Measurements from ENCODE around the gene FSIP1.

Gene FSIP1

GRCh38 chr15:39628546-39629257 is 153.9 kb downstream of the FSIP1 start:
- TF ChIP-seq, protein P1, sequence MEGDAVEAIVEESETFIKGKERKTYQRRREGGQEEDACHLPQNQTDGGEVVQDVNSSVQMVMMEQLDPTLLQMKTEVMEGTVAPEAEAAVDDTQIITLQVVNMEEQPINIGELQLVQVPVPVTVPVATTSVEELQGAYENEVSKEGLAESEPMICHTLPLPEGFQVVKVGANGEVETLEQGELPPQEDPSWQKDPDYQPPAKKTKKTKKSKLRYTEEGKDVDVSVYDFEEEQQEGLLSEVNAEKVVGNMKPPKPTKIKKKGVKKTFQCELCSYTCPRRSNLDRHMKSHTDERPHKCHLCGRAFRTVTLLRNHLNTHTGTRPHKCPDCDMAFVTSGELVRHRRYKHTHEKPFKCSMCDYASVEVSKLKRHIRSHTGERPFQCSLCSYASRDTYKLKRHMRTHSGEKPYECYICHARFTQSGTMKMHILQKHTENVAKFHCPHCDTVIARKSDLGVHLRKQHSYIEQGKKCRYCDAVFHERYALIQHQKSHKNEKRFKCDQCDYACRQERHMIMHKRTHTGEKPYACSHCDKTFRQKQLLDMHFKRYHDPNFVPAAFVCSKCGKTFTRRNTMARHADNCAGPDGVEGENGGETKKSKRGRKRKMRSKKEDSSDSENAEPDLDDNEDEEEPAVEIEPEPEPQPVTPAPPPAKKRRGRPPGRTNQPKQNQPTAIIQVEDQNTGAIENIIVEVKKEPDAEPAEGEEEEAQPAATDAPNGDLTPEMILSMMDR (conservative IDR thresholded peaks at IDR 0.05; ENCODE audit: low read depth, low read length) = no peak
- no peak overlapping the region for H3K4me3 ChIP-seq (ENCODE audit: low read length)
- no peak for DNase-seq (ENCODE audit: low read depth)

DNA sequence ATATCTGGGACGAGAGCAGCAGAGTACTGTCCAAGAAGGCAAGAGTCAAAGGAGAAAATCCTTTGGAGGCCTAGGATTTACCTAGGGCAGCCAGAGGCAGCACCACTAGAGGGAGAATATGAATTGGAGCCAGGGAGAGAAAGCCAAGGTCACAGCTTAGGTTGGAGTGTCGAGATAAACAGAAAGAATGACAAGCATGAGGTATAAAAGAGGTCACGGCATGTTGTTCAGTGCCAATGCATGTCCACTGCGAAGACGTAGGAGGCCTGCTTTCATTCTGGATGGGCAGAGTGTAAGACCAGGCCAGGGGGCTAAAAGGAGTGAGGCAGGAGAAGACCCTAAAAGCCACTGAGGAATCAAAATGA is 154.5 kb downstream of the FSIP1 start:
- DNase-seq (ENCODE audit: low read depth) = no peak

DNA sequence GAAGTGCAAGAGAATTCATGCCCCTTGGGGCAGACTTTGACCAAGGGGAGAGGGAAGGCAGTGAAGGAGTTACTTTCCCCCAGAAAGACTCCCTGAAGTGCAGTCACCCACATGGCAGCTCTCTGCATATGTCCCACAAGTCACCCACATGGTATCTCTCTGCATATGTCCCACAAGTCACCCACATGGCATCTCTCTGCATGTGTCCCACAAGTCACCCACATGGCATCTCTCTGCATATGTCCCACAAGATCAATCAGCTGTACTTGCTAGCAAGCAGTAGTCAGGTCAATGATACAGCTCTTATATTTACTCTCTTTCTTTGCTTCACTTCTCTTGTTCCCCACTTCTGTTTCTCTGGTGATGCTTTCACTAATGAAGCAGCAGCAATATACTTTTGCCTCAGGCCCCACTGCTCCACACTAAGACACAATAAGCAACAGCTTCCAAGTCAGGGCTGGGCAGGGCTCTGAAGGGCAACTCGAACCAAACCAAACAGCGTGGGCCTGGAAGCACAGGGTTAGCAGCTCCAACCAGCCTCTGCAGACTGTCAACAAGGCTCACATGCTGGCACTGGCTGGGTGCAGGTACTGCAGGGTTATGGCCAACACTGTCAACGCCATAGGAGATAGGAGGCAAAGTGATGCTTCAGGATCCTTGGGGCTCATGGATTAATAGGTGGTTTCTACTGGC is 155.0 kb downstream of the FSIP1 start:
- no peak overlapping the region for H3K4me3 ChIP-seq (ENCODE audit: low read length)
- DNase-seq (ENCODE audit: low read depth) = no peak
- TF ChIP-seq, protein P1 (conservative IDR thresholded peaks at IDR 0.05; ENCODE audit: low read depth, low read length) = no peak

More for the DNA sequence above, 154.5 kb downstream of the FSIP1 start:
- TF ChIP-seq, protein P1 (conservative IDR thresholded peaks at IDR 0.05; ENCODE audit: low read depth, low read length) = peak; percentile 61
- no peak overlapping the region for H3K4me3 ChIP-seq (ENCODE audit: low read length)

GRCh38 chr15:39625856-39626255 is 156.8 kb downstream of the FSIP1 start:
- TF ChIP-seq, protein P1 (conservative IDR thresholded peaks at IDR 0.05; ENCODE audit: low read depth, low read length) = no peak
- DNase-seq (ENCODE audit: low read depth) = peak; percentile 47
- H3K4me3 ChIP-seq (ENCODE audit: low read length) = no peak overlapping the region

DNA sequence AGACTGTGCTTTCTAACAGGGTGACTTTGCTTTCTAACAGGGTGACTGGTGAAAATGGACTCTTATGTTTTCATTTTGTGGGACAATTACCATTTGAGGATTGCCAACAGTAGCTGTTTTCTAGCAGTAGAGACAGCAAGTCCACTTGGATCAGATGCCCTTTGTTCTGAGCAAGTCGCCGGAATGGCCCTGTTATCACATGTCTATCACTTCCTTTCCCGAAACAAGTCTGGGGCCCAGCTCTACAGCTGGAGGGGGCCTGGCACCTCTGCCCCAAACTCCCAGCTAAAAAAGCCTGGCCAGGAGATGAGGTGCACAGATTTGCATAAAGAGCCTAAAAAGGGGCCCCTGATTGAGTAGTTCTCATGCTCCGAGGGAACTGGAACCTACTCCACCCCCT is 157.2 kb downstream of the FSIP1 start:
- H3K4me3 ChIP-seq (ENCODE audit: low read length) = no peak overlapping the region
- DNase-seq (ENCODE audit: low read depth) = no peak
- TF ChIP-seq, protein P1 (conservative IDR thresholded peaks at IDR 0.05; ENCODE audit: low read depth, low read length) = no peak

DNA sequence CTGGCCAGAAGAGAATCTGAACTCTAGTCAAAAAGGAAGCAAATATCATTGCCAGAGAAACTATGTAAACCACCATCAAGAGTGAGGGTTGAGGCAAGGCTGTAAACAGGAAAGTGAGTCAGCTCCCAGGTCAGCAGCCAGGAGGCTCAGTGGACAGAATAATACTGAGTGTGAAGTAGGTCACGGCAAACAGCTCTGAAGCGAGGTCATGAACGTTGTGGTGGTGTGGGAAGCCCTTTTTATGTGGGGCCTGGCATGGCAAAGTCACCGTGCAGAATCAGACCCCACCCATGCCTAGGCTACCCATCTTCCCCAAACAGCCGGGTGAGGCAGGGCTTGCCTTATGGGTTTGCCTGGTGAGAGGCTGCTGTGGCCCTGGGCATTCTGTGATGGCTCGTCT is 157.8 kb downstream of the FSIP1 start:
- peak; percentile 73 for DNase-seq (ENCODE audit: low read depth)
- H3K4me3 ChIP-seq (ENCODE audit: low read length) = no peak overlapping the region
- TF ChIP-seq, protein P1 (conservative IDR thresholded peaks at IDR 0.05; ENCODE audit: low read depth, low read length) = peak; percentile 13

DNA sequence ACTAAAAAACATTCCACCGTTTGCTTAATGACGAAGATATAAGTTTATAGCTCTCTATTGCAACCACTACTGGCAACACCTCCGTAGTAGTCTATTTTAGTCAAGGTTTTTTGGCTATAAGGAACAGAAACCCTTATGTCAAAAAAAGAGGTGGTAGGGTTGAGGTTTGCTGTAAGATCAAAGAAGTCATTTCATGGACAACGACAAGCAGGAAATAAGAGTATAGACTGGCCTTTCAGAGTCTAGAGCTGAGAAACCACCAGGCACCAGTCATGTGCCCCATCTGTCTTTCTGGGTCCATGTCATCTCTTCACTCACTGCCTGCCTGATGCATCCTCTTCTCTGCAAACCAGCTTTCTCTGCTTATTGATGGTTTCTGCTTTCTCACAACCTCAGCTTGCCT is 159.1 kb downstream of the FSIP1 start:
- H3K4me3 ChIP-seq (ENCODE audit: low read length) = no peak overlapping the region
- TF ChIP-seq, protein P1 (conservative IDR thresholded peaks at IDR 0.05; ENCODE audit: low read depth, low read length) = no peak
- DNase-seq (ENCODE audit: low read depth) = no peak
